IPS-18c (cell line): ENCODE results near the gene CTNNA2.

Experiments
- H3K4me3 ChIP-seq: 2 replicates; pipeline ENCODE4 v1.7.0; 2013; ENCODE audit warnings: low read depth, mild to moderate bottlenecking, low read length, moderate library complexity; ENCODE audit not compliant: insufficient read depth
- H3K9me3 ChIP-seq: one replicate; pipeline ENCODE4 v1.6.1; 2013; ENCODE audit warnings: mild to moderate bottlenecking, low read length, moderate library complexity; ENCODE audit not compliant: control insufficient read depth, insufficient read depth

CTNNA2 gene

GRCh38 chr2:80462654-80463053 is 949.8 kb downstream of the CTNNA2 start:
- H3K9me3 ChIP-seq = no peaks in the 10 kb centered on the region
- no peak overlapping the region for H3K4me3 ChIP-seq

- H3K4me3 ChIP-seq = no peak overlapping the region
- no peaks in the 10 kb centered on the region for H3K9me3 ChIP-seq
Measured at GRCh38 chr2:80464275-80464674, 951.4 kb downstream of the CTNNA2 start.

- Histone ChIP-seq H3K9me3 (no peaks in the 10 kb centered on the region), H3K4me3 (no peak overlapping the region)
Measured at GRCh38 chr2:80467262-80467811, 954.5 kb downstream of the CTNNA2 start.

GRCh38 chr2:80469428-80469827 is 956.6 kb downstream of the CTNNA2 start:
- H3K9me3 ChIP-seq = no peaks in the 10 kb centered on the region

GRCh38 chr2:80473069-80473468 is 960.2 kb downstream of the CTNNA2 start:
- H3K4me3 ChIP-seq = no peak overlapping the region
- no peaks in the 10 kb centered on the region for H3K9me3 ChIP-seq

More at GRCh38 chr2:80469428-80469827, 956.6 kb downstream of the CTNNA2 start:
- H3K4me3 ChIP-seq = no peak overlapping the region

- no peaks in the 10 kb centered on the region for H3K9me3 ChIP-seq
- no peak overlapping the region for H3K4me3 ChIP-seq
Measured at GRCh38 chr2:80473796-80474195, 960.9 kb downstream of the CTNNA2 start.

GRCh38 chr2:80475970-80476369 is 963.1 kb downstream of the CTNNA2 start:
- H3K9me3 ChIP-seq = no peaks in the 10 kb centered on the region
- no peak overlapping the region for H3K4me3 ChIP-seq

- H3K4me3 ChIP-seq = no peak overlapping the region
- H3K9me3 ChIP-seq = no peaks in the 10 kb centered on the region
Measured at GRCh38 chr2:80476535-80477117, 963.8 kb downstream of the CTNNA2 start.

- Histone ChIP-seq H3K4me3 (no peak overlapping the region), H3K9me3 (no peaks in the 10 kb centered on the region)
Measured at GRCh38 chr2:80482276-80482675, 969.4 kb downstream of the CTNNA2 start.

- no peak overlapping the region for H3K4me3 ChIP-seq
Measured at GRCh38 chr2:80489717-80490116, 976.9 kb downstream of the CTNNA2 start.

GRCh38 chr2:80490964-80491363 is 978.1 kb downstream of the CTNNA2 start:
- no peak overlapping the region for H3K4me3 ChIP-seq

More at GRCh38 chr2:80489717-80490116, 976.9 kb downstream of the CTNNA2 start:
- peaks cover 2% of the 10 kb centered on the region for H3K9me3 ChIP-seq

GRCh38 chr2:80496346-80496745 is 983.5 kb downstream of the CTNNA2 start:
- H3K9me3 ChIP-seq = peaks cover 2% of the 10 kb centered on the region
- H3K4me3 ChIP-seq = no peak overlapping the region

More at GRCh38 chr2:80490964-80491363, 978.1 kb downstream of the CTNNA2 start:
- peaks cover 2% of the 10 kb centered on the region for H3K9me3 ChIP-seq

GRCh38 chr2:80496775-80497174 is 983.9 kb downstream of the CTNNA2 start:
- Histone ChIP-seq H3K9me3 (peaks cover 2% of the 10 kb centered on the region), H3K4me3 (no peak overlapping the region)

GRCh38 chr2:80499095-80499494 is 986.2 kb downstream of the CTNNA2 start:
- H3K4me3 ChIP-seq = no peak overlapping the region
- no peaks in the 10 kb centered on the region for H3K9me3 ChIP-seq

GRCh38 chr2:80501874-80502624 is 989.2 kb downstream of the CTNNA2 start:
- no peak overlapping the region for H3K4me3 ChIP-seq
- peaks cover 2% of the 10 kb centered on the region for H3K9me3 ChIP-seq

- no peak overlapping the region for H3K4me3 ChIP-seq
- H3K9me3 ChIP-seq = peaks cover 2% of the 10 kb centered on the region
Measured at GRCh38 chr2:80506563-80506962, 993.7 kb downstream of the CTNNA2 start.

- Histone ChIP-seq H3K9me3 (peaks cover 2% of the 10 kb centered on the region), H3K4me3 (no peak overlapping the region)
Measured at GRCh38 chr2:80510716-80511115, 997.9 kb downstream of the CTNNA2 start.

GRCh38 chr2:80515964-80516363 is 1003.1 kb downstream of the CTNNA2 start:
- Histone ChIP-seq H3K4me3 (no peak overlapping the region), H3K9me3 (peaks cover 2% of the 10 kb centered on the region)
